Peyer's patch (tissue), 4 donors: ENCODE results near the gene WDR26. TPM values are rescaled to one million over a fixed set of nuclear protein-coding genes. Genes with fewer than 3 reads are reported as not detected.

Experiments used
- DNase-seq, 3 donors: peaks; one replicate each; pipeline ENCODE4 v3.0.0-alpha.2; 2017 to 2019
- H3K27ac ChIP-seq, 4 donors: fragments of 200-600 bp; sonication (generic); one replicate each; pipeline ENCODE4 v1.5.1; 2016 to 2019
- H3K27me3 ChIP-seq, 2 donors: fragments of 200-600 bp; sonication (generic); one replicate each; pipeline ENCODE4 v1.5.1; 2019
- H3K36me3 ChIP-seq, 3 donors: fragments of 200-600 bp; sonication (generic); one replicate each; pipeline ENCODE4 v1.5.1; 2016 to 2019
- H3K4me1 ChIP-seq, 4 donors: fragments of 200-600 bp; sonication (generic); one replicate each; pipeline ENCODE4 v1.5.1; 2016 to 2019
- H3K4me3 ChIP-seq, 4 donors: fragments of 200-600 bp; sonication (generic); 1 replicate in 3 of 4; 2 replicates in 1 of 4; pipeline ENCODE4 v1.5.1; 2016 to 2019; ENCODE audit warnings: mild to moderate bottlenecking in 1 of 4
- H3K9me3 ChIP-seq, 4 donors: fragments of 200-600 bp; sonication (generic); one replicate each; pipeline ENCODE4 v1.5.1; 2016 to 2019; ENCODE audit warnings: mild to moderate bottlenecking in 1 of 4
- CTCF ChIP-seq, 6 experiments: fragments of 450-650 bp in 4 of 6; fragments of 200-600 bp in 2 of 6; sonication (generic) in 1 of 6; IDR thresholded peaks; one replicate each; pipeline ENCODE4 v1.5.1; 2017 to 2019; ENCODE audit warnings: antibody characterized with exemption in 6 of 6, mild to moderate bottlenecking in 3 of 6, moderate library complexity in 1 of 6
- POLR2A ChIP-seq, 2 donors: fragments of 450-650 bp; IDR thresholded peaks; one replicate each; pipeline ENCODE4 v1.5.1; 2017; ENCODE audit warnings: antibody characterized with exemption in 2 of 2, mild to moderate bottlenecking in 2 of 2, moderate library complexity in 2 of 2
- small RNA-seq, 2 donors: library from RNA; depleted of rRNA; stranded (forward); fragments of <200 nt; gene quantifications; one replicate each; pipeline ENCODE3, GENCODE V24; 2016
- total RNA-seq, 4 donors: library from RNA; depleted of rRNA; stranded (reverse); fragments of >200 nt; gene quantifications; one replicate each; pipeline ENCODE4 v1.1.0, GENCODE V29; 2016

WDR26 gene
- total RNA-seq, 4 donors from 2014 or later = 48.0 to 80.9 (median 61.2) TPM

GRCh38 chr1:224339442-224340033 lies 95.1 kb downstream of the WDR26 start:
- no peaks in the 10 kb centered on the region for H3K27me3 ChIP-seq
- no peak overlapping the region for H3K4me3 ChIP-seq
- H3K4me1 ChIP-seq = peaks cover 0 to 9% (median 0%) of the 10 kb centered on the region in 4 donors
- DNase-seq = no peak
- no peak for TF ChIP-seq POLR2A (IDR thresholded peaks at IDR 0.05)
- TF ChIP-seq CTCF (IDR thresholded peaks at IDR 0.05) = no peak
- peaks cover 0 to 13% (median 9%) of the 10 kb centered on the region in 4 donors for H3K9me3 ChIP-seq
- H3K27ac ChIP-seq = no peak overlapping the region
- no peaks in the 10 kb centered on the region for H3K36me3 ChIP-seq

- TF ChIP-seq CTCF (IDR thresholded peaks at IDR 0.05) (no peak), POLR2A (IDR thresholded peaks at IDR 0.05) (no peak)
- DNase-seq = no peak
- H3K4me1 ChIP-seq = peaks cover 0 to 9% (median 0%) of the 10 kb centered on the region in 4 donors
These were observed 96.3 kb downstream of the WDR26 start for GRCh38 chr1:224338150-224338838.

More at GRCh38 chr1:224338150-224338838, 96.3 kb downstream of the WDR26 start:
- peaks cover 0 to under 1% (median 0%) of the 10 kb centered on the region in 4 donors for H3K9me3 ChIP-seq
- no peaks in the 10 kb centered on the region for H3K27me3 ChIP-seq
- no peak overlapping the region for H3K4me3 ChIP-seq
- H3K36me3 ChIP-seq = no peaks in the 10 kb centered on the region
- H3K27ac ChIP-seq = no peak overlapping the region

Small RNA genes within 50 kb of the gene (small RNA-seq; reads per million reads assigned to genes)
- gene MIR4742 = 0 to 0.06 reads per million in 2 donors

Other genes with a start within 250 kb of the WDR26 start
- 10 to 100 TPM; 26.6 to 96.6 (median 38.3) TPM for gene NVL, start 104.6 kb downstream of the WDR26 start, total RNA-seq
- gene CNIH4, start 77.9 kb downstream of the WDR26 start, total RNA-seq = 10 to 100 TPM; 19.8 to 77.8 (median 47.0) TPM
- not detected for gene CNIH3, start 181.5 kb upstream of the WDR26 start, total RNA-seq